ENCODE data around the gene GPR33.
"Not testable (repeated sequence)": the region's sequence is repeated elsewhere in the genome, so short reads cannot be mapped to it uniquely, and the experiment has no call there.

GPR33 gene

DNA sequence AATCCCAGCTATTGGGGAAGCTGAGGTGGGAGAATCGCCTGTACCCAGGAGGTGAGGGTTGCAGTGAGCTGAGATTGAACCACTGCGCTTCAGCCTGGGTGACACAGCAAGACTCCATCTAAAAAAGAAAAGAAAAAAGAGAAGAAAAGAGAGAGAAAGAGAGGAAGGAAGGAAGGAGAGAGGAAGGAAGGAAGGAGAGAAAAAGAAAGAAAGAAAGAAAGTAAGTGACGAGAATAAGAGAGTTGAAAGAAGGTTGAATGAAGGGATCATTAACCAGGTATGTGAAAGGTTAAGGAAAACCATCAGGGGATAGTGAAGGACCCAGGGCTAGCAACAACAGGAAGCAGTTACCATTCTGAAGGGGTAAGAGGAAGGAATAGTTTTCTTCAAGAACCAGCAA is 26.3 kb downstream of the GPR33 start:
- in situ Hi-C loops (cut with HindIII; ENCODE audit: low sequenced_read_pairs) = no loop called here

- in situ Hi-C loops (cut with HindIII; ENCODE audit: low sequenced_read_pairs) = no loop called here
Measured at GRCh38 chr14:31457665-31458659, 29.9 kb downstream of the GPR33 start.

- in situ Hi-C loops (cut with HindIII; ENCODE audit: low sequenced_read_pairs) = no loop called here
Measured at GRCh38 chr14:31456841-31457664, 30.8 kb downstream of the GPR33 start, which contains the start of gene DTD2. Gene DTD2, minus strand, starts transcription at chr14:31457506. Its CDS starts 113 bp downstream, at chr14:31457393.

GRCh38 chr14:31449971-31450610 is 37.7 kb downstream of the GPR33 start:
- in situ Hi-C loops (cut with HindIII; ENCODE audit: low sequenced_read_pairs) = no loop called here

GRCh38 chr14:31449136-31449535 is 38.7 kb downstream of the GPR33 start:
- in situ Hi-C loops (cut with HindIII; ENCODE audit: low sequenced_read_pairs) = no loop called here

GRCh38 chr14:31445703-31446102 is 42.1 kb downstream of the GPR33 start:
- in situ Hi-C loops (cut with HindIII; ENCODE audit: low sequenced_read_pairs) = no loop called here

DNA sequence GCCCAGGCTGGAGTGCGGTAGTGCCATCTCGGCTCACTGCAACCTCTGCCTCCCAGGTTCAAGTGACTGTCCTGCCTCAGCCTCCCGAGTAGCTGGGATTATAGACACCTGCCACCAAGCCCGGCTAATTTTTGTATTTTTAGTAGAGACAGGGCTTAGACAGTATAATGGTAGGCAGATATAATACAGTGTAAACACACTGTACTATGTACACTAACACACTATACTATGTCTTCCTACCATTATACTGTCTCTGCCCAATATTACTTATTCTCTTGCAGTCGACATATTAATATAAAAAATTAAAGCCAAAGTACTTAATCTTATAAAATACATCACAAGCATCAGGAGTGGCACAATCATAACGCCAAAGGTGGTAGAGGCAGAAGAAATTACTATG is 45.6 kb downstream of the GPR33 start:
- in situ Hi-C loops (cut with HindIII; ENCODE audit: low sequenced_read_pairs) = no loop called here

DNA sequence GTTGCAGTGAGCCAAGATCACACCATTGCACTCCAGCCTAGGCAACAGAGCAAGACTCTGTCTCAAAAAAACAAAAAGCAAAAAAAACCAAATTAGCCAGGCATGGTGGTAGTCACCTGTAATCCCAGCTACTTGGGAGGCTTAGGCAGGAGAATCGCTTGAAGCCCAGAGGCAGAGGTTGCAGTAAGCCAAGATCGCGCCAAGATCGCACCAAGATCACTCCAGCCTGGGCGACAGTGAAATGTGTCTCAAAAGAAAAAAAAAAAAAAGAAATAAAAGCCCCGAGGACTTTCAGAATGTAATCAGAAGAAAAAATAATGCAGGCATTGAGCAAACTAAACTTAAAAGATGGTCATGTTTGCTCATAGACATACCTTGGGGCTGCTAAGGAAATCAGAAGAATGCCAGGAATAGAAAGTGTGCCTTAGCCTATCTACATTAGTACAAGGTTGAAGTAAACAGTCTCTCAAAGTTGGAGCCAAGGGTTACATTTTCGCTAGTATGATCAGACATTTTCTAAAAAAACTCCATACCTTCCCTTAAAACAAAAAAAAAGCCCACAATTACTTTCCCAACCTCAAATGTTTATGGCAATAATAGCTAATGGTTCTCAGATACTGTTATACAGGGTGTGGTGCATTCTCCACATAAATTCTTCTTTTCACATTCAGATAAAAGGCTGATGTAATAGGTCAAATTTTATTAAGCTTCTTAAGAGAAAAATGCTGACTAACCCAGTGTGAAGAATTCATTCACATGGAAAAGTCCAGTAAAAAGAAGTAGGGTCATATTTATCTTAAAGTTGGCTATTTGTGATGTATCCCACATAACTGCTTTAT is 46.3 kb downstream of the GPR33 start:
- in situ Hi-C loops (cut with HindIII; ENCODE audit: low sequenced_read_pairs) = no loop called here

- in situ Hi-C loops (cut with HindIII; ENCODE audit: low sequenced_read_pairs) = no loop called here
Measured at GRCh38 chr14:31440280-31440679, 47.6 kb downstream of the GPR33 start.

DNA sequence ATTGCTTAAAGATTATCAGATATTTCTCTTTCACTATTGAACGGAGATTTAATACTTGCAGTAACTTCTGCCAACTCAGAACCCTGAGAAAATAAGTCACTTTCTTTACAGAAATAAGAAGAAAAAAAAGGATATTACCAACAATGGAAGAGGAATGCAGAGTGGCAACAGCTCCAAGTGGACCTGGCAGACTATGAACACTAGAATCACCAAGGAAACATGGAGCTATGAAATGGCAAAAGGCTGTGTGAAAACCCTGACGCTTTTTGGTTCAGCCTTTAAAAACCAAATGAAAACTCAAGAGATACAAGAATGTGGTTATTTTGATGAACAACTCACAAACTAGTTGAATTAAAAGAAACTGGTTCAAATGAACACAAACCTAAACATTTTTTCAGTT is 48.3 kb downstream of the GPR33 start:
- in situ Hi-C loops (cut with HindIII; ENCODE audit: low sequenced_read_pairs) = no loop called here

DNA sequence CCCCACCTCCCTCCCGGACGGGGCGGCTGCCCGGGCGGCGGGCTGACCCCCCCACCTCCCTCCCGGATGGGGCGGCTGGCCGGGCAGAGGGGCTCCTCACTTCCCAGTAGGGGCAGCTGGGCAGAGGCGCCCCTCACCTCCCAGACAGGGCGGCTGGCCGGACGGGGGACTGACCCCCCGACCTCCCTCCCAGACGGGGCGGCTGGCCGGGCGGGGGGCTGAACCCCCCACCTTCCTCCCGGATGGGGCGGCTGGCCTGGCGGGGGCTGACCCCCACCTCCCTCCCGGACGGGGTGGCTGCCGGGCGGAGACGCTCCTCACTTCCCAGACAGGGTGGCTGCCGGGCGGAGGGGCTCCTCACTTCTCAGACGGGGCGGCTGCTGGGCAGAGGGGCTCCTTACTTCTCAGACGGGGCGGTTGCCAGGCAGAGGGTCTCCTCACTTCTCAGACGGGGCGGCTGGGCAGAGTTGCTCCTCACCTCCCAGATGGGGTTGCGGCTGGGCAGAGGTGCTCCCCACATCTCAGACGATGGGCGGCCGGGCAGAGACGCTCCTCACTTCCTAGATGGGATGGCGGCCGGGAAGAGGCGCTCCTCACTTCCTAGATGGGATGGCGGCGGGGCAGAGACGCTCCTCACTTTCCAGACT is 50.7 kb downstream of the GPR33 start:
- in situ Hi-C loops (cut with HindIII; ENCODE audit: low sequenced_read_pairs) = not testable (repeated sequence)

DNA sequence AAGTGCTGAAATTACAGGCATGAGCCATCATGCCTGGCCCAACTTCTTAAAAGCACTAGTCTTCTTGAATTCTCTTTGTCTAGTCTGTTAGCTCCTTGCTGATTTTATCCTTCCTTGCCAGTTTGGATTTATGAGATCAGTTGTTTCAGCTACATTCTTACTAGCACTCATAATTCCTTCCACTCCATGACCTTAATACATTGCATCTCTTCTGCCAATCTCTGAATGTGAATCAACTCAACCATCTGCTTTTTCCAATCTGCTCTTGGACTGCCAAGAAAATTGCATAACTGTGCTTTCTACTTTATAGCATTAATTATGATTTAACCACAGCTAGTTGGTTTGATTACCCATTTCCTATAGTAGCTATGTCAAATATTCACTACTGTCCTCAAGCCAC is 52.6 kb downstream of the GPR33 start:
- in situ Hi-C loops (cut with HindIII; ENCODE audit: low sequenced_read_pairs) = no loop called here
